ENCODE data around the gene PTPN23.
"Not testable (repeated sequence)": the region's sequence is repeated elsewhere in the genome, so short reads cannot be mapped to it uniquely, and the experiment has no call there.

PTPN23 gene

DNA sequence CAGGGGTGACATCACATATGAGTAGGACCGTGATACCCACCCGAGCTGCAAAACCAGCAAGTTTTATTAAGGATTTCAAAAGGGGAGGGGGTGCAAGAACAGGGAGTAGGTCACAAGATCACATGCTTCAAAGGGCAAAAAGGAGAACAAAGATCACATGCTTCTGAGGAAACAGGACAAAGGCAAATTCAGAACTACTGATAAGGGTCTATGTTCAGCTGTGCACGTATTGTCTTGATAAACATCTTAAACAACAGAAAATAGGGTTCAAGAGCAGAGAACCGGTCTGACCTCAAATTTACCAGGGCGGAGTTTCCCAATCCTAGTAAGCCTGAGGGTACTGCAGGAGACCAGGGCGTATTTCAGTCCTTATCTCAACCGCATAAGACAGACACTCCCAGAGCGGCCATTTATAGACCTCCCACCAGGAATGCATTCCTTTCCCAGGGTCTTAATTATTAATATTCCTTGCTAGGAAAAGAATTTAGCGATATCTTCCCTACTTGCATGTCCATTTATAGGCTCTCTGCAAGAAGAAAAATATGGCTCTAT lies 78.8 kb downstream of the PTPN23 start:
- not testable (repeated sequence) for H3K9me3 Mint-ChIP-seq, H3K27me3 Mint-ChIP-seq, H3K4me3 Mint-ChIP-seq, H3K27ac Mint-ChIP-seq
- Mint-ChIP-seq H3K36me3 (ENCODE audit: low read depth) (peaks cover 22% of the 10 kb centered on the region), H3K4me1 (ENCODE audit: low read depth) (peaks cover 29% of the 10 kb centered on the region)
